Peyer's patch (tissue), 4 donors: ENCODE results near the gene LY86. TPM values are rescaled to one million over a fixed set of nuclear protein-coding genes. Genes with fewer than 3 reads are reported as not detected.

Source experiments
- DNase-seq, 3 donors: peaks; one replicate each; pipeline ENCODE4 v3.0.0-alpha.2; 2017 to 2019
- H3K27ac ChIP-seq, 4 donors: fragments of 200-600 bp; sonication (generic); one replicate each; pipeline ENCODE4 v1.5.1; 2016 to 2019
- H3K27me3 ChIP-seq, 2 donors: fragments of 200-600 bp; sonication (generic); one replicate each; pipeline ENCODE4 v1.5.1; 2019
- H3K36me3 ChIP-seq, 3 donors: fragments of 200-600 bp; sonication (generic); one replicate each; pipeline ENCODE4 v1.5.1; 2016 to 2019
- H3K4me1 ChIP-seq, 4 donors: fragments of 200-600 bp; sonication (generic); one replicate each; pipeline ENCODE4 v1.5.1; 2016 to 2019
- H3K4me3 ChIP-seq, 4 donors: fragments of 200-600 bp; sonication (generic); 1 replicate in 3 of 4; 2 replicates in 1 of 4; pipeline ENCODE4 v1.5.1; 2016 to 2019; ENCODE audit warnings: mild to moderate bottlenecking in 1 of 4
- H3K9me3 ChIP-seq, 4 donors: fragments of 200-600 bp; sonication (generic); one replicate each; pipeline ENCODE4 v1.5.1; 2016 to 2019; ENCODE audit warnings: mild to moderate bottlenecking in 1 of 4
- CTCF ChIP-seq, 6 experiments: fragments of 450-650 bp in 4 of 6; fragments of 200-600 bp in 2 of 6; sonication (generic) in 1 of 6; IDR thresholded peaks; one replicate each; pipeline ENCODE4 v1.5.1; 2017 to 2019; ENCODE audit warnings: antibody characterized with exemption in 6 of 6, mild to moderate bottlenecking in 3 of 6, moderate library complexity in 1 of 6
- POLR2A ChIP-seq, 2 donors: fragments of 450-650 bp; IDR thresholded peaks; one replicate each; pipeline ENCODE4 v1.5.1; 2017; ENCODE audit warnings: antibody characterized with exemption in 2 of 2, mild to moderate bottlenecking in 2 of 2, moderate library complexity in 2 of 2
- total RNA-seq, 4 donors: library from RNA; depleted of rRNA; stranded (reverse); fragments of >200 nt; gene quantifications; one replicate each; pipeline ENCODE4 v1.1.0, GENCODE V29; 2016

The LY86 gene
- total RNA-seq, 4 donors from 2014 or later: 1.7 to 39.6 TPM; not detected in 2

- no peaks in the 10 kb centered on the region for H3K27me3 ChIP-seq
- H3K4me1 ChIP-seq: peaks cover 0 to 39% (median 3%) of the 10 kb centered on the region in 4 donors
- no peaks in the 10 kb centered on the region for H3K9me3 ChIP-seq
- peak in 1 of 6 experiments; percentile 1 for TF ChIP-seq CTCF (IDR thresholded peaks at IDR 0.05)
- TF ChIP-seq POLR2A (IDR thresholded peaks at IDR 0.05): no peak
- H3K4me3 ChIP-seq: peak overlapping the region in 2 of 4 donors; percentile 3 to 8
- H3K36me3 ChIP-seq: no peaks in the 10 kb centered on the region
- H3K27ac ChIP-seq: peak overlapping the region in 3 of 4 donors; percentile 2 to 88 (median 76)
- no peak for DNase-seq
Measured at GRCh38 chr6:6683969-6684833, 95.7 kb downstream of the LY86 start.

- no peak for DNase-seq
- TF ChIP-seq CTCF (IDR thresholded peaks at IDR 0.05): no peak
- no peak for TF ChIP-seq POLR2A (IDR thresholded peaks at IDR 0.05)
- no peaks in the 10 kb centered on the region for H3K27me3 ChIP-seq
- H3K4me1 ChIP-seq: peaks cover 0 to 28% (median 2%) of the 10 kb centered on the region in 4 donors
- H3K27ac ChIP-seq: peak overlapping the region in 1 of 4 donors; percentile 80
- no peaks in the 10 kb centered on the region for H3K36me3 ChIP-seq
- H3K4me3 ChIP-seq: no peak overlapping the region
- no peaks in the 10 kb centered on the region for H3K9me3 ChIP-seq
Measured at GRCh38 chr6:6685249-6686040, 96.9 kb downstream of the LY86 start.

GRCh38 chr6:6686176-6686575 is 97.7 kb downstream of the LY86 start:
- TF ChIP-seq POLR2A (IDR thresholded peaks at IDR 0.05) (no peak), CTCF (IDR thresholded peaks at IDR 0.05) (no peak)
- Histone ChIP-seq H3K36me3 (no peaks in the 10 kb centered on the region), H3K4me1 (peaks cover 0 to 27% (median 2%) of the 10 kb centered on the region in 4 donors), H3K9me3 (no peaks in the 10 kb centered on the region), H3K27ac (peak overlapping the region in 3 of 4 donors; percentile 50 to 85 (median 80)), H3K27me3 (no peaks in the 10 kb centered on the region), H3K4me3 (peak overlapping the region in 3 of 4 donors; percentile 20 to 49 (median 40))
- no peak for DNase-seq

- no peaks in the 10 kb centered on the region for H3K9me3 ChIP-seq
- peak; percentile 41 to 99 (median 95) for DNase-seq
- TF ChIP-seq CTCF (IDR thresholded peaks at IDR 0.05): peak in 1 of 6 experiments; percentile 21
- TF ChIP-seq POLR2A (IDR thresholded peaks at IDR 0.05): peak; percentile 72 to 85
- peaks cover 0 to 27% (median 2%) of the 10 kb centered on the region in 4 donors for H3K4me1 ChIP-seq
- H3K36me3 ChIP-seq: no peaks in the 10 kb centered on the region
- H3K27ac ChIP-seq: peak overlapping the region in 3 of 4 donors; percentile 78 to 85 (median 80)
- no peaks in the 10 kb centered on the region for H3K27me3 ChIP-seq
- H3K4me3 ChIP-seq: peak overlapping the region in 3 of 4 donors; percentile 20 to 49 (median 40)
Measured at GRCh38 chr6:6686748-6687601, 98.5 kb downstream of the LY86 start.

GRCh38 chr6:6688283-6688682 is 99.8 kb downstream of the LY86 start:
- TF ChIP-seq CTCF (IDR thresholded peaks at IDR 0.05) (no peak), POLR2A (IDR thresholded peaks at IDR 0.05) (no peak)
- Histone ChIP-seq H3K27me3 (no peaks in the 10 kb centered on the region), H3K36me3 (no peaks in the 10 kb centered on the region), H3K27ac (peak overlapping the region in 3 of 4 donors; percentile 73 to 85 (median 78)), H3K4me1 (peaks cover 0 to 16% (median 0%) of the 10 kb centered on the region in 4 donors), H3K4me3 (no peak overlapping the region), H3K9me3 (no peaks in the 10 kb centered on the region)
- DNase-seq: no peak
